ENCODE data around the gene PAX2.

DNA sequence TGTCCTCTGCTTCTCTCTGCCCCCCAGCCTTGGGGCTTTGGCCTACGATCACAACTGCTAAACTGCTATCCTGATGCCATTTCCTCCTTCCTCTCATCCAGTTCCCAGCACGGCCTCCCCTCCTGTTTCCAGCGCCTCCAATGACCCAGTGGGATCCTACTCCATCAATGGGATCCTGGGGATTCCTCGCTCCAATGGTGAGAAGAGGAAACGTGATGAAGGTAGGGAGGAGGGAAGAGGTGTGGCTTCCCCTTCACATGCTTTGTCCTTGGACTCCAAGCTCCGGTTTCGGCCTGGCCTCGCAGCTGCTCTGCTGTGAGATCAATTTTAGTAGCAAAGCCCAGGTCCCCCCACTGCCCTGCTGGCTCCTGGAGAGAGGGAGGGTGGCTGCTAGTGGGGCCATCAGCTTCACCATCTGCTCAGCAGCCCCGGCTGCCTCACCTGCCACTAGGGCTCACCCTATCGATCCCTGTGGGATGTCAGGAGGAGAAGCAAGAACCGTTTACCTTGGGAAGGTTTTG, 35.8 kb downstream of the PAX2 start:
- TF ChIP-seq CTCF (IDR thresholded peaks at IDR 0.05) = no peak
- TF ChIP-seq POLR2A (IDR thresholded peaks at IDR 0.05) = no peak
